Neural progenitor cell (in vitro differentiated cells): ENCODE results near the gene NUSAP1. TPM values are rescaled to one million over a fixed set of nuclear protein-coding genes. Genes with fewer than 3 reads are reported as not detected.
A peak's percentile ranks its signal among the peaks of the same experiment; 100 is the strongest.

Experiments used
- DNase-seq: peaks from one replicate; pipeline ENCODE4 v3.0.0-alpha.2; 2016; ENCODE audit warnings: low spot score
- H2AFZ ChIP-seq: fragments of 200-600 bp; sonication (generic); replicated peaks from 2 replicates; pipeline ENCODE4 v1.6.1; 2016; ENCODE audit warnings: antibody characterized with exemption
- H3F3A ChIP-seq: fragments of 200-600 bp; sonication (generic); 2 replicates; pipeline ENCODE4 v1.6.1; 2016; ENCODE audit warnings: antibody characterized with exemption, low read depth
- H3K27ac ChIP-seq: fragments of 200-600 bp; sonication (generic); 2 replicates; pipeline ENCODE4 v1.5.1; 2016; ENCODE audit warnings: mild to moderate bottlenecking
- H3K27me3 ChIP-seq: fragments of 200-600 bp; sonication (generic); 2 replicates; pipeline ENCODE4 v1.6.1; 2016; ENCODE audit warnings: mild to moderate bottlenecking, moderate library complexity
- H3K36me3 ChIP-seq: fragments of 200-600 bp; sonication (generic); 2 replicates; pipeline ENCODE4 v1.5.1; 2016
- H3K4me1 ChIP-seq: fragments of 200-600 bp; sonication (generic); 2 replicates; pipeline ENCODE4 v1.6.1; 2016; ENCODE audit warnings: mixed run types
- H3K4me2 ChIP-seq: fragments of 200-600 bp; sonication (generic); 2 replicates; pipeline ENCODE4 v1.6.1; 2016
- H3K4me3 ChIP-seq: fragments of 200-600 bp; sonication (generic); 2 replicates; pipeline ENCODE4 v1.5.1; 2016
- H3K79me2 ChIP-seq: fragments of 200-600 bp; sonication (generic); 2 replicates; pipeline ENCODE4 v1.6.1; 2016; ENCODE audit warnings: low read depth
- H3K9ac ChIP-seq: fragments of 200-600 bp; sonication (generic); 2 replicates; pipeline ENCODE4 v1.6.1; 2016
- H3K9me3 ChIP-seq: fragments of 200-600 bp; sonication (generic); 2 replicates; pipeline ENCODE4 v1.5.1; 2016; ENCODE audit warnings: low read depth
- H4K20me1 ChIP-seq: fragments of 200-600 bp; sonication (generic); 2 replicates; pipeline ENCODE4 v1.6.1; 2016; ENCODE audit warnings: low read depth
- H3K27ac Mint-ChIP-seq: 3 replicates; pipeline ENCODE4 v1.8.0; 2021; ENCODE audit warnings: mixed read lengths
- H3K27me3 Mint-ChIP-seq: 2 replicates; pipeline ENCODE4 v1.8.0; 2022; ENCODE audit warnings: low read depth, mild to moderate bottlenecking, inconsistent platforms, moderate library complexity, mixed read lengths; ENCODE audit not compliant: insufficient read depth
- H3K36me3 Mint-ChIP-seq: 3 replicates; pipeline ENCODE4 v1.8.0; 2021; ENCODE audit warnings: mixed read lengths
- H3K4me1 Mint-ChIP-seq: 3 replicates; pipeline ENCODE4 v1.8.0; 2021; ENCODE audit warnings: mixed read lengths
- H3K4me3 Mint-ChIP-seq: 3 replicates; pipeline ENCODE4 v1.8.0; 2021; ENCODE audit warnings: mild to moderate bottlenecking, moderate library complexity, mixed read lengths
- H3K9me3 Mint-ChIP-seq: 3 replicates; pipeline ENCODE4 v1.8.0; 2020; ENCODE audit warnings: mixed read lengths
- CTCF ChIP-seq: fragments of 200-600 bp; sonication (generic); IDR thresholded peaks from 2 replicates; pipeline ENCODE4 v1.5.1; 2017; ENCODE audit warnings: antibody characterized with exemption, mild to moderate bottlenecking
- EZH2 ChIP-seq: fragments of 200-600 bp; sonication (generic); IDR thresholded peaks from 2 replicates; pipeline ENCODE4 v1.6.1; 2017; ENCODE audit warnings: antibody characterized with exemption, mild to moderate bottlenecking, moderate library complexity
- EZH2phosphoT487 ChIP-seq: fragments of 200-600 bp; sonication (generic); IDR thresholded peaks from 2 replicates; pipeline ENCODE4 v1.6.1; 2017; ENCODE audit warnings: antibody characterized with exemption
- total RNA-seq: library from RNA; depleted of rRNA; stranded (reverse); fragments of >200 nt; gene quantifications from 2 replicates; pipeline ENCODE4 v1.2.3, GENCODE V29; 2015; ENCODE audit warnings: low replicate concordance

Gene NUSAP1
- total RNA-seq, 1 donor from 2014 or later = 525 TPM

DNA sequence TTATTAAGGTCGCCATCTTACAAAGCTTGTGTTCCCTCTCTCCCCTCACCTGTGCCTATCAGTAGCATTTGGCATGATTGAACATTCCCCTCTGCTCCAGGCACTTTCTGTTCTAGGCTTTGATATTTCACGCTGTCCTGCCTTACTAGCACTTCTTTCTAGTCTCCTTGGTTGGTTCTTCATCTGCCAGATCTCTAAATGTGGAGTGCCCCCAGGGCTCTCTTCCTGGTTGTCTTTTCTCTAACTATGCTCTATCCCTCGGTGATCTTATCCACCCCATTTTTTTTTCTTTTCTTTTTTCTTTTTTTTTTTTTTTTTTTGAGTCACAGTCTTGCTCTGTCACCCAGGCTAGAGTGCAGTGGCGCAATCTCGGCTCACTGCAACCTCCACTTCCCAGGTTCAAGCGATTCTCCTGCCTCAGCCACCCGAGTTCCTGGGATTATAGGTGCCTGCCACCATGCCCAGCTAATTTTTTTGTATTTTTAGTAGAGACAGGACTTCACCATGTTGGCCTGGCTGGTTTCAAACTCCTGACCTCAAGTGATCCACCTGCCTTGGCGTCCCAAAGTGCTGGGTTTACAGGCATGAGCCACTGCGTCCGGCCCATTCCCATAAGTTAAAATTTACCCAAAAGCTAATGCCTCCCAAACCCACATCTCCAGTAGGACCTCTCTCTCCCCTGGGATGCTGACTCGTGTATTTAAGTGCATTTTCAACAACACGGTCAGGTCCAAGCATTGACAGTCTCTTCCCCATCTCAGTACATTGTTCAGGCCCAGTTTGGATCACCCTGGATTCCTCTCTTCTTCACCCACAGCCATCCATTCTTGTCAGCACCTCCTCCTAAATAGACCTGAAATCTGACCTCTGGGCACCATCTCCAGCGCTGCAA, 5.2 kb downstream of the NUSAP1 start:
- H3K4me3 ChIP-seq = no peak overlapping the region
- H3K27me3 Mint-ChIP-seq = no peaks in the 10 kb centered on the region
- H3K9me3 ChIP-seq = no peaks in the 10 kb centered on the region
- no peak overlapping the region for H2AFZ ChIP-seq
- H3K4me2 ChIP-seq = no peak overlapping the region
- peak overlapping the region; percentile 43 for H3K27ac Mint-ChIP-seq
- no peak overlapping the region for H3K9ac ChIP-seq
- H3K4me1 ChIP-seq = peaks cover 15% of the 10 kb centered on the region
- H3K79me2 ChIP-seq = peaks cover 100% of the 10 kb centered on the region
- no peaks in the 10 kb centered on the region for H3K9me3 Mint-ChIP-seq
- H3K27me3 ChIP-seq = no peaks in the 10 kb centered on the region
- H3K27ac ChIP-seq = no peak overlapping the region
- peaks cover 31% of the 10 kb centered on the region for H3K36me3 ChIP-seq
- H3K36me3 Mint-ChIP-seq = peaks cover 40% of the 10 kb centered on the region
- peaks cover 23% of the 10 kb centered on the region for H3F3A ChIP-seq
- H4K20me1 ChIP-seq = peaks cover 94% of the 10 kb centered on the region
- TF ChIP-seq EZH2 (no peak), EZH2phosphoT487 (no peak), CTCF (no peak)
- DNase-seq = no peak
- peaks cover 13% of the 10 kb centered on the region for H3K4me1 Mint-ChIP-seq
- no peak overlapping the region for H3K4me3 Mint-ChIP-seq

GRCh38 chr15:41340189-41340695, 7.6 kb downstream of the NUSAP1 start:
- Histone ChIP-seq H3K4me3 (no peak overlapping the region), H2AFZ (no peak overlapping the region), H3K27ac (no peak overlapping the region), H3K9me3 (no peaks in the 10 kb centered on the region), H3K9ac (no peak overlapping the region), H3F3A (peaks cover 10% of the 10 kb centered on the region), H3K27me3 (no peaks in the 10 kb centered on the region), H4K20me1 (peaks cover 91% of the 10 kb centered on the region), H3K4me2 (no peak overlapping the region), H3K79me2 (peaks cover 99% of the 10 kb centered on the region), H3K4me1 (peaks cover 5% of the 10 kb centered on the region), H3K36me3 (peaks cover 36% of the 10 kb centered on the region)
- H3K27me3 Mint-ChIP-seq = no peaks in the 10 kb centered on the region
- H3K9me3 Mint-ChIP-seq = no peaks in the 10 kb centered on the region
- H3K27ac Mint-ChIP-seq = no peak overlapping the region
- peaks cover 3% of the 10 kb centered on the region for H3K4me1 Mint-ChIP-seq
- H3K4me3 Mint-ChIP-seq = no peak overlapping the region
- no peak for TF ChIP-seq EZH2
- no peak for DNase-seq
- H3K36me3 Mint-ChIP-seq = peaks cover 40% of the 10 kb centered on the region

GRCh38 chr15:41341519-41341918, 8.8 kb downstream of the NUSAP1 start:
- H3K27me3 Mint-ChIP-seq = no peaks in the 10 kb centered on the region
- no peak overlapping the region for H3K4me3 ChIP-seq
- no peak overlapping the region for H2AFZ ChIP-seq
- H3K4me1 ChIP-seq = no peaks in the 10 kb centered on the region
- no peak for DNase-seq
- peaks cover 3% of the 10 kb centered on the region for H3K4me1 Mint-ChIP-seq
- peaks cover 10% of the 10 kb centered on the region for H3F3A ChIP-seq
- no peak overlapping the region for H3K27ac Mint-ChIP-seq
- no peaks in the 10 kb centered on the region for H3K9me3 Mint-ChIP-seq
- H3K4me2 ChIP-seq = no peak overlapping the region
- H3K9ac ChIP-seq = no peak overlapping the region
- H3K27me3 ChIP-seq = no peaks in the 10 kb centered on the region
- H3K36me3 ChIP-seq = peaks cover 40% of the 10 kb centered on the region
- no peak overlapping the region for H3K4me3 Mint-ChIP-seq
- H3K79me2 ChIP-seq = peaks cover 99% of the 10 kb centered on the region
- TF ChIP-seq EZH2phosphoT487 (no peak), CTCF (no peak), EZH2 (no peak)
- no peaks in the 10 kb centered on the region for H3K9me3 ChIP-seq
- peaks cover 48% of the 10 kb centered on the region for H3K36me3 Mint-ChIP-seq
- no peak overlapping the region for H3K27ac ChIP-seq
- H4K20me1 ChIP-seq = peaks cover 82% of the 10 kb centered on the region

GRCh38 chr15:41347236-41347635, 14.6 kb downstream of the NUSAP1 start:
- TF ChIP-seq EZH2 (no peak), EZH2phosphoT487 (no peak), CTCF (no peak)
- Histone ChIP-seq H3K27ac (no peak overlapping the region), H3K9me3 (no peaks in the 10 kb centered on the region), H4K20me1 (peaks cover 38% of the 10 kb centered on the region), H3F3A (peaks cover 16% of the 10 kb centered on the region), H2AFZ (no peak overlapping the region), H3K79me2 (peaks cover 52% of the 10 kb centered on the region), H3K4me3 (no peak overlapping the region), H3K36me3 (peaks cover 48% of the 10 kb centered on the region), H3K9ac (no peak overlapping the region), H3K27me3 (no peaks in the 10 kb centered on the region), H3K4me2 (no peak overlapping the region), H3K4me1 (no peaks in the 10 kb centered on the region)
- no peak for DNase-seq
- H3K4me3 Mint-ChIP-seq = no peak overlapping the region
- H3K9me3 Mint-ChIP-seq = no peaks in the 10 kb centered on the region
- peaks cover 4% of the 10 kb centered on the region for H3K27me3 Mint-ChIP-seq
- H3K4me1 Mint-ChIP-seq = no peaks in the 10 kb centered on the region
- H3K27ac Mint-ChIP-seq = no peak overlapping the region
- peaks cover 38% of the 10 kb centered on the region for H3K36me3 Mint-ChIP-seq
